ENCODE results near the gene CACNA1G.

CACNA1G gene

DNA sequence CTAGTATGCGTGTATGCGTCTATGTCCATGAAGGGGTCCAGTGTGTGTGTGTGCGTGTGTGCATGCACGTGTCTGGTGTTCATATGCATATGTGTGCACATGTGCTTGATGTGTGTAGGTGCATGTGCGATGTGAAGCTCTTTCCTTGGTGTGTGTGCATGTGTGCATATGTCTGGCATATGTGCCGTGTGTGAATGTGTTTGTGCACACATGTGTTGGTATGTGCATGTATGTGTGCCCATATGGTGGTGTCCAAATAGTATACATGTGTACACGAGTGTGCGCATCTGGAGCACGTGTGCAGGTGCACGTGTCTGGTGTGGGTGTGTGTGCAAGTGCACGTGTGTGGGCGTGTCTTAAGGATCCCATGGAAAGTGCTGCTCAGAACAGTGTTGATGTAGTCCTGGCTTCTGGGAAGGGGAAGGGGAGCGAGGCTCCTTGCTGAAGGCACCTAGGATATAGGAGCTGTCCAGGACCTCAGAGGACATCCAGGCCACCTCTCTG lies 17.0 kb downstream of the CACNA1G start:
- TF ChIP-seq, protein P1, sequence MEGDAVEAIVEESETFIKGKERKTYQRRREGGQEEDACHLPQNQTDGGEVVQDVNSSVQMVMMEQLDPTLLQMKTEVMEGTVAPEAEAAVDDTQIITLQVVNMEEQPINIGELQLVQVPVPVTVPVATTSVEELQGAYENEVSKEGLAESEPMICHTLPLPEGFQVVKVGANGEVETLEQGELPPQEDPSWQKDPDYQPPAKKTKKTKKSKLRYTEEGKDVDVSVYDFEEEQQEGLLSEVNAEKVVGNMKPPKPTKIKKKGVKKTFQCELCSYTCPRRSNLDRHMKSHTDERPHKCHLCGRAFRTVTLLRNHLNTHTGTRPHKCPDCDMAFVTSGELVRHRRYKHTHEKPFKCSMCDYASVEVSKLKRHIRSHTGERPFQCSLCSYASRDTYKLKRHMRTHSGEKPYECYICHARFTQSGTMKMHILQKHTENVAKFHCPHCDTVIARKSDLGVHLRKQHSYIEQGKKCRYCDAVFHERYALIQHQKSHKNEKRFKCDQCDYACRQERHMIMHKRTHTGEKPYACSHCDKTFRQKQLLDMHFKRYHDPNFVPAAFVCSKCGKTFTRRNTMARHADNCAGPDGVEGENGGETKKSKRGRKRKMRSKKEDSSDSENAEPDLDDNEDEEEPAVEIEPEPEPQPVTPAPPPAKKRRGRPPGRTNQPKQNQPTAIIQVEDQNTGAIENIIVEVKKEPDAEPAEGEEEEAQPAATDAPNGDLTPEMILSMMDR (IDR thresholded peaks at IDR 0.05; ENCODE audit: extremely low read depth, missing control alignments): no peak
- no peak for DNase-seq (ENCODE audit: low spot score)

DNA sequence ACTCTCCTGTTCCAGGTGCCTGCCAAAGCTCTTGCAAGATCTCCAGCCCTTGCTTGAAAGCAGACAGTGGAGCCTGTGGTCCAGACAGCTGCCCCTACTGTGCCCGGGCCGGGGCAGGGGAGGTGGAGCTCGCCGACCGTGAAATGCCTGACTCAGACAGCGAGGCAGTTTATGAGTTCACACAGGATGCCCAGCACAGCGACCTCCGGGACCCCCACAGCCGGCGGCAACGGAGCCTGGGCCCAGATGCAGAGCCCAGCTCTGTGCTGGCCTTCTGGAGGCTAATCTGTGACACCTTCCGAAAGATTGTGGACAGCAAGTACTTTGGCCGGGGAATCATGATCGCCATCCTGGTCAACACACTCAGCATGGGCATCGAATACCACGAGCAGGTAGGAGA lies 17.7 kb downstream of the CACNA1G start:
- TF ChIP-seq, protein P1 (IDR thresholded peaks at IDR 0.05; ENCODE audit: extremely low read depth, missing control alignments): no peak
- no peak for DNase-seq (ENCODE audit: low spot score)

DNA sequence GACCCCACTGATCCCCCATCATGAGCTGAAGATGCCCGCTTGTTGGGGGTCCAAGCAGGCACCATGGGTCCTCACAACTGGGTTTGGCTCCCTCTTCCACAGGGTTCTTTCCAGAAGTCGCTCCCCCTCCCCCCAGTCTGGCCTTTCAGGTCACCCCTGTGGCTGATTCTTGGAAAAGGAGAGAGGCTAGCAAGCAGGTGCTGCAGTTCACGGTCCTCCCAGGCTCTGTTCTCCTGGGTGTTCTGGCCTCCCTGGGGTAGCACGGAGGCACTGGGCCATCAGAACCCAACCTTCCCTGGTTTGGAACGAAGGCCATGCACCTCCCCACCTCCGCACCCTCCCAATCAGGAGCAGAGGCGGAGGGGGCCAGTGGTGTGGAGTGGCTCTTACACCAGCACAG lies 18.9 kb downstream of the CACNA1G start:
- DNase-seq (ENCODE audit: low spot score): no peak
- TF ChIP-seq, protein P1 (IDR thresholded peaks at IDR 0.05; ENCODE audit: extremely low read depth, missing control alignments): no peak

DNA sequence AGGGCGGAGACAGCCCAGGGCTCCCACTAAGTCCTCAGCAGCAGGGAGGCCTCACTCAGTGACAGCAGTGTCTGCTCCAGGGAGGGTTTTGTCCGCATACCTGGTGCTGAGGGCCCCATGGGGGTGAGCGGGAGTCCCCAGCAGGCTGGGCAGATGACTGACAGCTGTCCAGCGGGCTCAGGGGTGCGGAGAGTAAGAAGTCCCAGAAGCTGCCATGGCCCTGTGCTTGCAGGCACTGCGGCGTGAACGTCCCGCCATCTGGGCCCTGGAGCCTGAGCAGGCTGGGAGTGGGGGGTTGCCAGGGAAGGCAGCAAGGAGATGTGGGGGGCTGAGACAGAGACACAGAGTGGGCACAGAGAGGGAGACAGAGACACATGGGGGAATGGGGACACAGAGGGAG lies 20.1 kb downstream of the CACNA1G start:
- DNase-seq (ENCODE audit: low spot score): no peak
- TF ChIP-seq, protein P1 (IDR thresholded peaks at IDR 0.05; ENCODE audit: extremely low read depth, missing control alignments): no peak

DNA sequence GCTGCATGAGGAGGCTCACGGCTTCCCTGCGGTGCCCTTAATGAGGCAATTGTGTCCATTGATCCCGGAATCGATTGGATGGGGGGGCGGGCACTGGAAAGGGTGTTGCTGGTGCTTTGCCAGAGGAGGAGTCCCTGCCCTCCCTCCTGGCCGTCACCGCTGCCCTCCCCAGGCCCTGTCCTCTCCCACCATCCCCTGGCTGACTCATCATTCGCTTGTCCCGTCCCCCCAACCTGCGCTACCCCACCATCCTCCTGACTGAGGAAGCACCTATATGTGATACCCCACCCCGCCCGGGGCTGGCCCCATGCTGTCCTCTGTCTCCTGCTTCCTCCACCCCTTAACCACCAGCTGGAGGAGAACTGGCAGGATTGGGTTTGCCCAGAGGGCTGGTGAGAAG lies 20.8 kb downstream of the CACNA1G start:
- DNase-seq (ENCODE audit: low spot score): no peak
- TF ChIP-seq, protein P1 (IDR thresholded peaks at IDR 0.05; ENCODE audit: extremely low read depth, missing control alignments): no peak

DNA sequence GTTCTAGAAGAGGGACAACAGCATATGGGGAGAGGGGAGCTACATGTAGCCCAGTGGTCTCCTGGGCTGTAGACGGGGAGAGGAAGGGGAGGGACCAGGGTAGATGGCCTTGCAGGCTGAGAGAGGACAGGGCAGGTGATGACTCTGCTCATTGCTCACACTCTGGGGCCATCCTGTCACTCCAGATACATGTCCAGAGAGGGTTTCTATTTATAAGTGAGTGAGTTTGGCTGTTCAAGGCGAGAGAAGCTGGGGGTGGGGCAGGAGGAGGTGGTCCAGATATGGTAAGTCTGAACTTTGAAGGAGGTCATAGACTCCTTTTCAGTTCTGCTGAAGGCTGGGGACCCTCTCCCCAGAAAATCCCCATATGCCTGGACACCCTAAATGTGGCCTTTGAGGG lies 22.2 kb downstream of the CACNA1G start:
- no peak for DNase-seq (ENCODE audit: low spot score)
- TF ChIP-seq, protein P1 (IDR thresholded peaks at IDR 0.05; ENCODE audit: extremely low read depth, missing control alignments): no peak

DNA sequence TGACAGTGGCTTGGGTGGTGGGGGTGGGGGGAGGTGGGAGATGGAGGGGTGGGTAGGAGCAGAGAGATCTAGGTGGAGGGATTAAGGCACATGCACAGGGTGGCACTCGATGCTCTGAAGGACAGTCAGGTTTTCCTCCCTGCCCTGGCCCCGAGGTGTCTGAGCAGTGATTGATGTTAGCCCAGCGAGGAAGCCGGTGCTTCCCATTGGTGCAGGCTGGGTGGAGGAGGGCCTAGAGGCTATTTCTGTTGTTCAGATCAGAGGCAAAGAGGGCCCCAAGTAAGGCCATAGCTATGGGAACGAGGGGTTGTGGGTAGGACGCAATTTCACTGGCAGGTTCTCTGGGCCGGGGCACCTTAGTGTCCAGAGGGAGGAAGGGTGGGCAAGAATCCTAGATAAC lies 23.1 kb downstream of the CACNA1G start:
- TF ChIP-seq, protein P1 (IDR thresholded peaks at IDR 0.05; ENCODE audit: extremely low read depth, missing control alignments): no peak
- DNase-seq (ENCODE audit: low spot score): no peak
